ENCODE data around the gene PIGA.

- TF ChIP-seq CTCF (IDR thresholded peaks at IDR 0.05) (no peak), POLR2AphosphoS5 (IDR thresholded peaks at IDR 0.05) (no peak), POLR2A (IDR thresholded peaks at IDR 0.05; ENCODE audit: low read depth) (no peak)
Observed at GRCh38 chrX:15376956-15377355, 41.6 kb upstream of the PIGA start.

All from esophagus muscularis mucosa (tissue), 3 donors.